ENCODE data around the gene TIE1. TPM values are rescaled to one million over a fixed set of nuclear protein-coding genes. Genes with fewer than 3 reads are reported as not detected.
A peak's percentile ranks its signal among the peaks of the same experiment; 100 is the strongest.

TIE1 gene
- total RNA-seq, 6 experiments from 2014 or later, result 5.8 to 12.2 (median 8.0) TPM

GRCh38 chr1:43279666-43280065, 21.1 kb upstream of the TIE1 start:
- no peaks in the 10 kb centered on the region for H3K36me3 ChIP-seq
- H3K27me3 ChIP-seq, result no peaks in the 10 kb centered on the region
- no peak for ATAC-seq
- WGBS (ENCODE audit: insufficient coverage, low coverage, low lambda C conversion rate, missing lambda C conversion rate), result 67% methylated on average over 1 of the region's 6 CpGs
- peaks cover 0 to 58% (median 19%) of the 10 kb centered on the region in 4 donors for H3K4me1 ChIP-seq
- intact Hi-C loops (cut with DNase I), result no loop called here
- H3K4me3 ChIP-seq, result no peak overlapping the region
- TF ChIP-seq CTCF (IDR thresholded peaks at IDR 0.05) (no peak), POLR2A (IDR thresholded peaks at IDR 0.05) (no peak)
- no peaks in the 10 kb centered on the region for H3K9me3 ChIP-seq
- peak in 1 of 3 donors; percentile 20 for DNase-seq
- no peak overlapping the region for H3K27ac ChIP-seq

GRCh38 chr1:43280692-43281091, 20.1 kb upstream of the TIE1 start:
- no peak overlapping the region for H3K4me3 ChIP-seq
- TF ChIP-seq POLR2A (IDR thresholded peaks at IDR 0.05) (no peak), CTCF (IDR thresholded peaks at IDR 0.05) (no peak)
- no peaks in the 10 kb centered on the region for H3K27me3 ChIP-seq
- DNase-seq (peak in 1 of 3 donors; percentile 3), ATAC-seq (no peak)
- no peaks in the 10 kb centered on the region for H3K9me3 ChIP-seq
- intact Hi-C loops (cut with DNase I), result no loop called here
- H3K27ac ChIP-seq, result no peak overlapping the region
- H3K36me3 ChIP-seq, result no peaks in the 10 kb centered on the region
- WGBS (ENCODE audit: insufficient coverage, low coverage, low lambda C conversion rate, missing lambda C conversion rate), result 13% methylated on average over 1 of the region's 2 CpGs
- H3K4me1 ChIP-seq, result peaks cover 0 to 63% (median 19%) of the 10 kb centered on the region in 4 donors

GRCh38 chr1:43282220-43283195, 18.3 kb upstream of the TIE1 start:
- Histone ChIP-seq H3K27me3 (no peaks in the 10 kb centered on the region), H3K4me1 (peaks cover 0 to 49% (median 16%) of the 10 kb centered on the region in 4 donors), H3K36me3 (no peaks in the 10 kb centered on the region), H3K4me3 (no peak overlapping the region), H3K9me3 (no peaks in the 10 kb centered on the region), H3K27ac (peak overlapping the region in 2 of 3 donors; percentile 81 to 84)
- peak in 2 of 3 donors; percentile 56 to 67 for DNase-seq
- peak; percentile 73 to 80 (median 73) for ATAC-seq
- no peak for TF ChIP-seq CTCF (IDR thresholded peaks at IDR 0.05)
- no peak for TF ChIP-seq POLR2A (IDR thresholded peaks at IDR 0.05)
- intact Hi-C loops (cut with DNase I), result no loop called here
- 38% methylated on average over 10 of the region's 15 CpGs for WGBS (ENCODE audit: insufficient coverage, low coverage, low lambda C conversion rate, missing lambda C conversion rate)

- no peak for ATAC-seq
- Histone ChIP-seq H3K9me3 (no peaks in the 10 kb centered on the region), H3K27me3 (no peaks in the 10 kb centered on the region), H3K4me1 (peaks cover 0 to 38% (median 13%) of the 10 kb centered on the region in 4 donors), H3K27ac (no peak overlapping the region), H3K36me3 (no peaks in the 10 kb centered on the region), H3K4me3 (no peak overlapping the region)
- peak in 1 of 3 donors; percentile 22 for DNase-seq
- TF ChIP-seq CTCF (IDR thresholded peaks at IDR 0.05) (no peak), POLR2A (IDR thresholded peaks at IDR 0.05) (no peak)
- WGBS (ENCODE audit: insufficient coverage, low coverage, low lambda C conversion rate, missing lambda C conversion rate), result 100% methylated on average over 1 of the region's 3 CpGs
- intact Hi-C loops (cut with DNase I), result no loop called here
Measured at GRCh38 chr1:43284065-43284464, 16.7 kb upstream of the TIE1 start.

All from right lobe of liver (tissue), 6 donors.